ENCODE results near the gene C19orf12.

C19orf12 gene

GRCh38 chr19:29706635-29707034 is 8.4 kb downstream of the C19orf12 start:
- no peak for TF ChIP-seq CTCF (IDR thresholded peaks at IDR 0.05; ENCODE audit: control insufficient read depth, extremely low read depth, insufficient read depth)
- no peak overlapping the region for H3K4me3 ChIP-seq (ENCODE audit: low read depth, low read length)
- no peak for DNase-seq (ENCODE audit: low read depth)

GRCh38 chr19:29705706-29706105 is 9.4 kb downstream of the C19orf12 start:
- no peak for TF ChIP-seq CTCF (IDR thresholded peaks at IDR 0.05; ENCODE audit: control insufficient read depth, extremely low read depth, insufficient read depth)

GRCh38 chr19:29704562-29705558 is 10.2 kb downstream of the C19orf12 start:
- TF ChIP-seq CTCF (IDR thresholded peaks at IDR 0.05; ENCODE audit: control insufficient read depth, extremely low read depth, insufficient read depth) = no peak
- no peak for DNase-seq (ENCODE audit: low read depth)
- no peak overlapping the region for H3K4me3 ChIP-seq (ENCODE audit: low read depth, low read length)

More at GRCh38 chr19:29705706-29706105, 9.4 kb downstream of the C19orf12 start:
- no peak overlapping the region for H3K4me3 ChIP-seq (ENCODE audit: low read depth, low read length)
- DNase-seq (ENCODE audit: low read depth) = no peak

GRCh38 chr19:29702963-29703320 is 12.1 kb downstream of the C19orf12 start:
- H3K4me3 ChIP-seq (ENCODE audit: low read depth, low read length) = no peak overlapping the region
- DNase-seq (ENCODE audit: low read depth) = no peak
- TF ChIP-seq CTCF (IDR thresholded peaks at IDR 0.05; ENCODE audit: control insufficient read depth, extremely low read depth, insufficient read depth) = no peak

GRCh38 chr19:29702161-29702962 is 12.7 kb downstream of the C19orf12 start:
- no peak for DNase-seq (ENCODE audit: low read depth)
- TF ChIP-seq CTCF (IDR thresholded peaks at IDR 0.05; ENCODE audit: control insufficient read depth, extremely low read depth, insufficient read depth) = no peak
- H3K4me3 ChIP-seq (ENCODE audit: low read depth, low read length) = no peak overlapping the region

- TF ChIP-seq CTCF (IDR thresholded peaks at IDR 0.05; ENCODE audit: control insufficient read depth, extremely low read depth, insufficient read depth) = no peak
- DNase-seq (ENCODE audit: low read depth) = no peak
- H3K4me3 ChIP-seq (ENCODE audit: low read depth, low read length) = no peak overlapping the region
Measured at GRCh38 chr19:29700498-29700897, 14.6 kb downstream of the C19orf12 start.
